SIG-M5 treated with dmso at 0.1 percent for 504 hours (cell line): ENCODE results near the gene CAND1.
"Not testable (repeated sequence)": the region's sequence is repeated elsewhere in the genome, so short reads cannot be mapped to it uniquely, and the experiment has no call there.

Experiments
- DNase-seq: peaks from one replicate; lab custom pipeline; 2025; ENCODE audit not compliant: unreplicated experiment; lab: John Stamatoyannopoulos, UW

CAND1 gene

GRCh38 chr12:67338426-67338825 lies 69.3 kb downstream of the CAND1 start:
- DNase-seq, result no peak

GRCh38 chr12:67339530-67339929 lies 70.4 kb downstream of the CAND1 start:
- DNase-seq, result no peak

- not testable (repeated sequence) for DNase-seq
These were observed 71.9 kb downstream of the CAND1 start for GRCh38 chr12:67341086-67341485.

- no peak for DNase-seq
These were observed 76.0 kb downstream of the CAND1 start for GRCh38 chr12:67344979-67345710.

GRCh38 chr12:67348683-67349082 lies 79.5 kb downstream of the CAND1 start:
- no peak for DNase-seq

GRCh38 chr12:67352682-67353081 lies 83.5 kb downstream of the CAND1 start:
- DNase-seq, result no peak

GRCh38 chr12:67354322-67354721 lies 85.2 kb downstream of the CAND1 start:
- no peak for DNase-seq

- no peak for DNase-seq
These were observed 85.8 kb downstream of the CAND1 start for GRCh38 chr12:67354966-67355365.

GRCh38 chr12:67355428-67356379 lies 86.5 kb downstream of the CAND1 start:
- peak; percentile 32 for DNase-seq

GRCh38 chr12:67356380-67356774 lies 87.2 kb downstream of the CAND1 start:
- DNase-seq, result no peak

GRCh38 chr12:67357376-67358125 lies 88.4 kb downstream of the CAND1 start:
- DNase-seq, result no peak

GRCh38 chr12:67358781-67359338 lies 89.7 kb downstream of the CAND1 start:
- peak; percentile 41 for DNase-seq

GRCh38 chr12:67362526-67362925 lies 93.4 kb downstream of the CAND1 start:
- DNase-seq, result no peak

GRCh38 chr12:67364228-67364627 lies 95.1 kb downstream of the CAND1 start:
- no peak for DNase-seq

- DNase-seq, result no peak
These were observed 96.0 kb downstream of the CAND1 start for GRCh38 chr12:67365131-67365530.

- no peak for DNase-seq
These were observed 98.7 kb downstream of the CAND1 start for GRCh38 chr12:67367843-67368242.
